K562 (cell line): ENCODE data around the gene SLC12A1. TPM values are rescaled to one million over a fixed set of nuclear protein-coding genes. Genes with fewer than 3 reads are reported as not detected.

ENCODE experiments used
- ATAC-seq: fragments of 200-7000 bp; cut with Tn5 transposase; 3 replicates; pipeline ENCODE4 v1.9.1; 2020; ENCODE audit warnings: moderate library complexity
- BruUV-seq: library from RNA; stranded (reverse); fragments of 400-500 nt; replicated peaks from 2 replicates; lab custom pipeline; 2021; lab: Mats Ljungman, UMichigan
- CTCF ChIA-PET: fragments of 300-600 bp; formaldehyde crosslinking; extraction: SDS; loops from one replicate; lab custom pipeline; 2021; ENCODE audit warnings: low intra/inter-chr PET ratio; lab: Yijun Ruan, JAX
- POLR2A ChIA-PET: fragments of 300-600, 350-650 bp; sonication (Branson Sonifier 250); formaldehyde crosslinking; extraction: SDS; loops from one replicate; lab custom pipeline; 2021; ENCODE audit warnings: antibody characterized with exemption, inconsistent platforms; lab: Yijun Ruan, JAX
- DNase-seq, 4 experiments: peaks; one replicate each; pipeline versions ENCODE4 v3.0.0 to v3.0.0-alpha.2; 2011 to 2018; ENCODE audit warnings: low spot score in 3 of 4, mixed read lengths in 3 of 4; ENCODE audit errors: extremely low read depth in 1 of 4
- FAIRE-seq: peaks from 2 replicates; lab custom pipeline; 2011; peaks lifted over from hg19 to GRCh38; lab: Jason Lieb, UNC
- H2AFZ ChIP-seq: 2 replicates; pipeline ENCODE4 v1.6.0; 2011; ENCODE audit warnings: low read depth, low read length, control low read depth, inconsistent platforms
- H3K27ac ChIP-seq: fragments of 200-600 bp; 3 replicates; pipeline ENCODE4 v1.8.0; 2011; ENCODE audit warnings: low read depth, mild to moderate bottlenecking, control low read depth, inconsistent platforms, low read length, moderate library complexity, mixed read lengths; ENCODE audit errors: extremely low read depth
- H3K27me3 ChIP-seq, 2 experiments: fragments of 300-600 bp in 1 of 2; 2 replicates in 1 of 2; 3 replicates in 1 of 2; pipeline versions ENCODE4 v1.6.0 to v1.8.0; 2011; ENCODE audit warnings: inconsistent platforms in 2 of 2, low read length in 2 of 2, mild to moderate bottlenecking in 1 of 2, mixed read lengths in 1 of 2, moderate library complexity in 1 of 2; ENCODE audit not compliant: control insufficient read depth in 2 of 2, insufficient read depth in 2 of 2
- H3K36me3 ChIP-seq: fragments of 300-600 bp; 3 replicates; pipeline ENCODE4 v1.8.0; 2011; ENCODE audit warnings: mild to moderate bottlenecking, low read length, inconsistent platforms; ENCODE audit not compliant: control insufficient read depth, insufficient read depth
- H3K4me1 ChIP-seq, 2 experiments: fragments of 200-600 bp in 1 of 2; replicated peaks in 1 of 2; 2 replicates in 1 of 2; 3 replicates in 1 of 2; pipeline versions ENCODE4 v1.5.1 to v1.8.0; 2011; ENCODE audit warnings: inconsistent platforms in 2 of 2, low read length in 2 of 2, mild to moderate bottlenecking in 1 of 2, mixed read lengths in 1 of 2, moderate library complexity in 1 of 2; ENCODE audit not compliant: control insufficient read depth in 2 of 2, insufficient read depth in 2 of 2
- H3K4me2 ChIP-seq: 2 replicates; pipeline ENCODE4 v1.6.1; 2011; ENCODE audit warnings: low read length, control low read depth, inconsistent platforms, mixed read lengths; ENCODE audit not compliant: insufficient read depth
- H3K4me3 ChIP-seq: fragments of 200-600 bp; sonication (generic), shearing (Covaris generic); 2 replicates; pipeline ENCODE4 v1.5.1; 2016; ENCODE audit warnings: control low read depth, inconsistent platforms
- H3K79me2 ChIP-seq: fragments of 200-600 bp; 3 replicates; pipeline ENCODE4 v1.8.0; 2011; ENCODE audit warnings: low read length, inconsistent platforms; ENCODE audit not compliant: control insufficient read depth, insufficient read depth
- H3K9ac ChIP-seq, 2 experiments: 2 replicates each; pipeline versions ENCODE4 v1.6.0 to v1.6.1; 2011; ENCODE audit warnings: low read depth in 2 of 2, low read length in 2 of 2, control low read depth in 1 of 2, inconsistent platforms in 1 of 2, mild to moderate bottlenecking in 1 of 2, mixed read lengths in 1 of 2; ENCODE audit not compliant: insufficient read depth in 1 of 2
- H3K9me1 ChIP-seq: one replicate; pipeline ENCODE4 v1.6.0; 2011; ENCODE audit warnings: inconsistent platforms, mild to moderate bottlenecking, low read length, moderate library complexity; ENCODE audit not compliant: control insufficient read depth, insufficient read depth
- H3K9me3 ChIP-seq: replicated peaks from 2 replicates; pipeline ENCODE4 v1.5.1; 2011; ENCODE audit warnings: low read depth, low read length, inconsistent platforms; ENCODE audit not compliant: control insufficient read depth, insufficient read depth
- H4K20me1 ChIP-seq: replicated peaks from 2 replicates; pipeline ENCODE4 v1.6.1; 2011; ENCODE audit warnings: low read length, inconsistent platforms, mixed read lengths; ENCODE audit not compliant: control insufficient read depth, insufficient read depth
- MNT ChIP-seq, 2 experiments: fragments of 450-650 bp; conservative IDR thresholded peaks; 2 replicates each; pipeline ENCODE4 v1.6.1; 2017; ENCODE audit warnings: mild to moderate bottlenecking in 2 of 2, moderate library complexity in 2 of 2
- POU5F1 ChIP-seq: fragments of 150-350 bp; IDR thresholded peaks from 2 replicates; pipeline ENCODE4 v1.6.1; 2014; ENCODE audit warnings: borderline replicate concordance, low read length, low read depth, mild to moderate bottlenecking; ENCODE audit not compliant: partially characterized antibody
- SREBF1 ChIP-seq: fragments of 150-350 bp; IDR thresholded peaks from 2 replicates; pipeline ENCODE4 v1.6.1; 2014; ENCODE audit warnings: antibody characterized with exemption, low read depth, low read length, borderline replicate concordance
- YY1 ChIP-seq, 3 experiments: IDR thresholded peaks; 2 replicates each; pipeline ENCODE4 v1.6.1; 2011; ENCODE audit warnings: low read length in 2 of 3, mild to moderate bottlenecking in 2 of 3, moderate library complexity in 2 of 3, borderline replicate concordance in 1 of 3, control low read depth in 1 of 3, low read depth in 1 of 3; ENCODE audit not compliant: insufficient read depth in 3 of 3, insufficient replicate concordance in 2 of 3, control insufficient read depth in 1 of 3, insufficient read length in 1 of 3; ENCODE audit errors: extremely low read depth in 1 of 3
- ZBTB11 ChIP-seq, 3 experiments: fragments of 200-800 bp in 1 of 3; fragments of 250-450 bp in 1 of 3; fragments of 450-650 bp in 1 of 3; sonication (Bioruptor Pico) in 1 of 3; sonication (Bioruptor generic) in 1 of 3; formaldehyde crosslinking in 1 of 3; IDR thresholded peaks; 2 replicates each; pipeline versions ENCODE4 v1.6.1 to v1.8.0; 2016 to 2022; ENCODE audit warnings: mild to moderate bottlenecking in 2 of 3, missing genetic modification characterization in 2 of 3, missing compliant biosample characterization in 1 of 3, moderate library complexity in 1 of 3
- ZBTB5 ChIP-seq: fragments of 450-650 bp; IDR thresholded peaks from 2 replicates; pipeline ENCODE4 v1.6.1; 2017; ENCODE audit warnings: antibody characterized with exemption
- ZMIZ1 ChIP-seq, 2 experiments: fragments of 150-350 bp in 1 of 2; IDR thresholded peaks; 2 replicates each; pipeline ENCODE4 v1.6.1; 2012 to 2016; ENCODE audit warnings: low read depth in 2 of 2, low read length in 2 of 2, mild to moderate bottlenecking in 1 of 2, moderate library complexity in 1 of 2
- ZNF696 ChIP-seq: fragments of 250-450 bp; sonication (Bioruptor Pico); conservative IDR thresholded peaks from 2 replicates; pipeline ENCODE4 v1.4.0; 2020; ENCODE audit warnings: mild to moderate bottlenecking, moderate library complexity
- ZZZ3 ChIP-seq: fragments of 450-650 bp; IDR thresholded peaks from 2 replicates; pipeline ENCODE4 v1.6.1; 2016; ENCODE audit warnings: antibody characterized with exemption, mild to moderate bottlenecking, moderate library complexity
- WGBS: fragments of 100-300 bp; shearing (Covaris generic); methylation state at CpG from one replicate; pipeline ENCODE4 v1.1.6; 2016; ENCODE audit warnings: low coverage, mixed read lengths; ENCODE audit not compliant: insufficient coverage; ENCODE audit errors: missing lambda C conversion rate; 5-methylcytosine and 5-hydroxymethylcytosine counted together
- in situ Hi-C: fragments of 300-500 bp; cut with MboI; formaldehyde crosslinking; loops from 4 replicates; pipeline ENCODE4 v1.15.0; 2018; ENCODE audit warnings: inconsistent platforms, mixed read lengths
- intact Hi-C: fragments of 100-400 bp; cut with micrococcal nuclease; formaldehyde crosslinking; loops from 2 replicates; pipeline ENCODE4 v1.14.2; 2022
- polyA plus RNA-seq, 8 experiments: library from polyadenylated mRNA; depleted of rRNA in 4 of 8; stranded (reverse) in 5 of 8; unstranded in 3 of 8; fragments of >200 nt; fragmentation: Nextera tagmentation in 2 of 8; fragmentation: Illumina TruSeq in 1 of 8; extraction: Ambion mirVana in 2 of 8; extraction: Trizol in 1 of 8; gene quantifications; 2 replicates each; pipeline versions ENCODE4 v1.2.1 to v1.2.3, GENCODE V29; 2011 to 2014; ENCODE audit warnings: inconsistent platforms in 1 of 8, missing spikeins in 1 of 8
- total RNA-seq, 7 experiments: library from RNA; depleted of rRNA in 6 of 7; stranded (reverse); fragments of >200 nt in 6 of 7; fragmentation: Illumina TruSeq in 2 of 7; extraction: Trizol in 2 of 7; gene quantifications; 2 replicates each; pipeline versions ENCODE4 v1.2.1 to v1.2.3, GENCODE V29; 2011 to 2021; ENCODE audit warnings: low replicate concordance in 1 of 7

SLC12A1 gene
- total and polyA plus RNA-seq, 9 of the 15 experiments (the other 6 are each of a cell fraction or from before 2014, with no cell fraction given) = not detected

- no TSS peak for BruUV-seq
- POLR2A ChIA-PET = no interaction called here
- DNase-seq = no peak
- H2AFZ ChIP-seq = no peak overlapping the region
- CTCF ChIA-PET = no interaction called here
- in situ Hi-C loops (no loop called here), intact Hi-C loops (no loop called here)
- H3K4me3 ChIP-seq = no peak overlapping the region
- H3K27ac ChIP-seq = no peak overlapping the region
- H3K4me2 ChIP-seq = no peak overlapping the region
- WGBS = 0% methylated on average over 1 of the region's 1 CpG
- no peaks in the 10 kb centered on the region for H4K20me1 ChIP-seq
- no peaks in the 10 kb centered on the region for H3K9me1 ChIP-seq
- H3K79me2 ChIP-seq = no peaks in the 10 kb centered on the region
- H3K4me1 ChIP-seq = no peaks in the 10 kb centered on the region
- H3K36me3 ChIP-seq = no peaks in the 10 kb centered on the region
- no peak for ATAC-seq
- no peak overlapping the region for H3K9ac ChIP-seq
- no peaks in the 10 kb centered on the region for H3K9me3 ChIP-seq
- H3K27me3 ChIP-seq = peaks cover 0 to 3% of the 10 kb centered on the region in 2 experiments; a peak in 1 of 5 replicates
- no peak for FAIRE-seq
- no peak for TF ChIP-seq ZMIZ1 (IDR thresholded peaks at IDR 0.05; ENCODE audit: low read depth in 2 of 2, low read length in 2 of 2)
- no peak for TF ChIP-seq ZNF696 (CRISPR knock-in tag)
- no peak for TF ChIP-seq ZZZ3
- TF ChIP-seq ZBTB11 (CRISPR knock-in tag; IDR thresholded peaks at IDR 0.05) = no peak
- TF ChIP-seq MNT (conservative IDR thresholded peaks at IDR 0.05) = no peak
- no peak for TF ChIP-seq SREBF1
- TF ChIP-seq POU5F1 = no peak
- TF ChIP-seq YY1 (IDR thresholded peaks at IDR 0.05; ENCODE audit: borderline replicate concordance in 1 of 3, control insufficient read depth in 1 of 3, extremely low read depth in 1 of 3, insufficient read depth in 3 of 3, insufficient read length in 1 of 3, insufficient replicate concordance in 2 of 3, low read depth in 1 of 3, low read length in 2 of 3) = no peak
- TF ChIP-seq ZBTB5 = no peak
These were observed 38.8 kb downstream of the SLC12A1 start for GRCh38 chr15:48244921-48245320.
